Prostate gland (tissue), 2 donors: ENCODE data around the gene KIF18B.

Experiments
- CTCF ChIP-seq, 4 experiments: fragments of 200-600 bp in 2 of 4; fragments of 450-650 bp in 2 of 4; sonication (generic) in 2 of 4; IDR thresholded peaks; 1 replicate in 3 of 4; 2 replicates in 1 of 4; pipeline ENCODE4 v1.5.1; 2016 to 2019; ENCODE audit warnings: antibody characterized with exemption in 4 of 4, mild to moderate bottlenecking in 2 of 4, moderate library complexity in 2 of 4
- POLR2A ChIP-seq: fragments of 450-650 bp; IDR thresholded peaks from one replicate; pipeline ENCODE4 v1.6.1; 2016; ENCODE audit warnings: antibody characterized with exemption, mild to moderate bottlenecking
- POLR2AphosphoS5 ChIP-seq: sonication (generic); formaldehyde crosslinking; IDR thresholded peaks from one replicate; pipeline ENCODE4 v1.6.1; 2017; ENCODE audit warnings: antibody characterized with exemption

GRCh38 chr17:44989552-44990138 is 42.1 kb upstream of the KIF18B start:
- TF ChIP-seq CTCF (IDR thresholded peaks at IDR 0.05) (no peak), POLR2A (no peak), POLR2AphosphoS5 (no peak)
